Activated CD8-positive, alpha-beta memory T cell treated with anti-CD3 and anti-CD28 coated beads for 1 hour (primary cell): ENCODE data around the gene LRSAM1.
"Not testable (repeated sequence)": the region's sequence is repeated elsewhere in the genome, so short reads cannot be mapped to it uniquely, and the experiment has no call there.

Experiments used
- DNase-seq, 2 donors: peaks; one replicate each; pipeline ENCODE4 v3.0.0-alpha.2; 2020; ENCODE audit warnings: low read depth in 1 of 2; ENCODE audit errors: extremely low read depth in 1 of 2

LRSAM1 gene

GRCh38 chr9:127455324-127455992 lies 4.1 kb downstream of the LRSAM1 start:
- no peak for DNase-seq

- no peak for DNase-seq
Observed at GRCh38 chr9:127457191-127457878, 6.0 kb downstream of the LRSAM1 start.

DNA sequence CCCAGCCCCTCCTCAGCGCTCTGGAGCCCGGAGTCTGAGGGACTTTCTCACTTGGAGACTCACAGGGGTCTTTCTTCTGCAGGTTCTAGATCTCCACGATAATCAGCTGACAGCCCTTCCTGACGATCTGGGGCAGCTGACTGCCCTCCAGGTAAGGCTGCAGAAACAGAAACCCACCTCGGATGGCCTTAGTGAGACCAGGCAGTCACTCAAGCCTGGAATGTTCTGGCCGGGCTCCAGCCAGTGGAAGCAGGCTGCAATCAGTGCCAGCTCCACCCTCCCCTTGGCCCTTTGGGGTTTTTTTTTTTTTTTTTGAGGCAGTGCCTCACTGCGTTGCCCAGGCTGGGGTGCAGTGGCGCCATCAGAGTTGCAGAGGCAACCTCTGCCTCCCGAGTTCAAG lies 7.6 kb downstream of the LRSAM1 start:
- DNase-seq: no peak

DNA sequence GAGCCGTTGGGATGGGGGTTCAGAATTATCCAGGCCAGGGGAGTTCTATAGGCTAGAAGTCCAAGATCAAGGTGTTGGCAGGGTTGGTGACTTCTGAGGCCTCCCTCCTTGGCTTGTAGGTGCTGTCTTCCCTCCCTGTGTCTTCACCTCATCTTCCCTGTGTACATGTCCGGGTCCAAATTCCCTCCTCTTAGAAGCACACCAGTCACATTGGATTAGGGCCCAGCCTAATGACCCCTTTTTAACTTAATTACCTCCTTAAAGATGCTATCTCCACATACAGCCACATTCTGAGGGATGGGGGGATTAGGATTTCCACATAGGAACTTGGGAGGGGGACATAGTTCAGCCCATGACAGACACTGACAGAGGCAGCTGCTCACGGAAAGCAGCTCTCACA lies 12.1 kb downstream of the LRSAM1 start:
- DNase-seq: no peak

- DNase-seq: no peak
Observed at GRCh38 chr9:127463911-127464310, 12.6 kb downstream of the LRSAM1 start.

DNA sequence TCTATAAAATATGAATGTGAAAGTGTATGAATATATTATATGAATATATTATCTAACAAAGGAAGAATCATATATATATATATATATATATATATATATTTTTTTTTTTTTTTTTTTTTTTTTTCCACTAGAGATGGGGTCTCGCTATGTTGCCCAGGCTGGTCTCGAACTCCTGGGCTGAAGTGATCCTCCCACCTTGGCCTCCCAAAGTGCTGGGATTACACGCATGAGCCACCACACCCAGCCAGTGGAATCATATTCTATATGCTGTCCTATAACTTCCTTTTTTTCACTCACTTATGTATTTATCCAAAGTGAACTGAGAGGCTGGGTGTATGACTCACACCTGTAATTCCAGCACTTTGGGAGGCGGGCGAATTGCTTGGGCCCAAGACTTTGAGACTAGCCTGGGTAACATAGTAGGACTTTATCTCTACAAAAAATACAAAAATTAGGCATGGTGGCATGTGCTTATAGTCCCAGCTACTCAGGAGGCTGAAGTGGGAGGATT lies 15.2 kb downstream of the LRSAM1 start:
- DNase-seq: not testable (repeated sequence)

DNA sequence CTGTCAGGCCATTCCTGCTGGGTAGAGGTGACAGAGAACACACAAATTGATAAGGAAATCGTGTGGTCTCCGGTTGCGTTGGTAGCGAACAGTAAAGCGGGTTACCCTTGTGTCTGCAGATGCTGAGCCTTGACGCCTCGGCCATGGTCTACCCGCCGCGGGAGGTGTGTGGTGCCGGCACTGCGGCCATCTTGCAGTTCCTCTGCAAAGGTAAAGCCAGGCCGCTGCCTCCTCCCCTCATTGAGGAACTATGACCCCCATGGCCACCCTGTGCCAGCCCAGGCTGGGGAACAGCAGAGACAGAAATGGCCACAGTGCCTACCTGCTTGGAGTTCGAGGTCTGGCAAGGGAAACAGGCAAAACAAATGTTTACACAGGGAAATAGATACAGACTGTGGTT lies 16.3 kb downstream of the LRSAM1 start:
- DNase-seq: no peak

DNA sequence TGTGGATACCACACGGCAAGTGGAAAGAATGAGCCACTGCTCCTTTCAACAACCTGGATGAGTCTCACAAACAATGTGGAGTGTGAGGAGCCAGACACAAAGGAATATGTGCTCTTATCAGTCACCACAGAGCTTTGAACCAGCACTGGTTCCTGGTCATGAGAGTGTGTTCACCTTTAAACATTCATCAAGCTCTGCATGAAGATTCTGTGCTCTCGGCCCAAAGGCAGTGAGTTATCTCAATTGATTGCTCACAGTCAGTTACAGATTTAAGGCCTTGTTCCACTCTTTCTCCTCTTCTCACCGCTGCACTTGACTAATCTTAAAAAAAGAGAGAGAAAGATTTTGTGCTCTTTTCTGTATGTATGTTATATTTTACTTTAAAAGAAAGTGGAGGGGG lies 19.4 kb downstream of the LRSAM1 start:
- no peak for DNase-seq

- DNase-seq: no peak
Observed at GRCh38 chr9:127473501-127473900, 22.2 kb downstream of the LRSAM1 start.

- no peak for DNase-seq
Observed at GRCh38 chr9:127473932-127474331, 22.6 kb downstream of the LRSAM1 start.

GRCh38 chr9:127474592-127474991 lies 23.3 kb downstream of the LRSAM1 start:
- no peak for DNase-seq

DNA sequence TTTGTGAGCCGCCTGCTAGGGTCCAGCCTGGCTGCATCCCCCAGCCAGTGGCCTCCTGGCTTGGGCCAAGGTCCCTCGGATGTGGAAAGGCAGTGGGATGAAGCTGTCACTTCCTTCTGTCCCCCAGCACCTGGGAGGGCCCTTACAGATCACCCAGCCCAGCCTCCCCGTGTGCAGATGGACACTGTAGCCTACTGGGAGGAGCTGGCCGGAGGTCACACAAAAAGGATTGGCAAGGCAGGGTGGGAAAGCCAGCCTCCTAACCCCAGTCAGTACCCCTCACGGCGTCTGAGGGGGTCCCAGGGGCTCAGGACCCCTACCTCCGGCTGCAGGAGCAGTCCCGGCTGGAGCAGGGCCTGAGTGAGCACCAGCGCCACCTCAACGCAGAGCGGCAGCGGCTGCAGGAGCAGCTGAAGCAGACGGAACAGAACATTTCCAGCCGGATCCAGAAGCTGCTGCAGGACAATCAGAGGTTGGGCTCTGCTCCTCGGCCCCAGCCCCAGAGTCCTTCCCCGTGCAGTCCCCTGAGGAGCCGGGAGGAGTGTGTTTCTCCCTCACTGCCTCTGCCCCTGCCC lies 28.3 kb downstream of the LRSAM1 start:
- DNase-seq: no peak

DNA sequence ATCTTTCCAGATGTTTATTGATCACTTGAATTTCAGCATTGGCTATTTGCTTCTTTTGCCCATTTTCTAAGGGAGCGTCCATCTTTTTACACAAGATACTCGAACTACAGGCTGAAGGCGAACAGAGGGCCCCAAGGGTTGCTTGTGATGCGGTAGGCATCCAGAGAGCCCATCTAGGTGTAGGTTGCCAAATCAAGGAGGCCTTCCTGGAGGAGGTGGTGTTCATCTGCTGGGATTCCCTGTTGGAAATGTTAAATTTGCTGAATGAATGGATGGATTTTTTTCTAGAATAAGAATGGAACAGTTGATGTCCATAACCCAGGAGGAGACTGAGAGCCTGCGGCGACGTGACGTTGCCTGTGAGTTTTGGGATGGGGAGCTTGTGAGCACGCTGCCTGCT lies 31.4 kb downstream of the LRSAM1 start:
- DNase-seq: no peak

DNA sequence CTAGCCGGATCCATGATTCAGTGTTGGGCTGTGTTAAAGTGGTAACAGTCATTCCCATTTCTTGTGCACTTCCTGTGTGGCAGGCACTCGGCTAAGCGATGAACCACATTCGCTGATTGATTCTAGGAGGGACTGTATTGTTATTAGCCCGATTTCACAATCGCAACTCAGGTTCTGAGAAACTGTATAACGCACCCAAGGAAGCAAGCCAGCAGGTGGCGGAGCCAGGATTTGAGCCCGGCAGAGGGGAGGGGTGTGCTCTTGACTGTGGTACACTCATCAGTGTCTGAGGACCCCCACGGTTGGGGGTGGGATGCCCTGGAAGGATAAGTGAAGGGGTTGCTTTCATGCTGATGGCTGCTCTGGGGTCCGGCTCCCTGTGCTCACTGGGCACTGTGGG lies 34.7 kb downstream of the LRSAM1 start:
- no peak for DNase-seq

GRCh38 chr9:127488946-127489345 lies 37.6 kb downstream of the LRSAM1 start:
- DNase-seq: no peak

DNA sequence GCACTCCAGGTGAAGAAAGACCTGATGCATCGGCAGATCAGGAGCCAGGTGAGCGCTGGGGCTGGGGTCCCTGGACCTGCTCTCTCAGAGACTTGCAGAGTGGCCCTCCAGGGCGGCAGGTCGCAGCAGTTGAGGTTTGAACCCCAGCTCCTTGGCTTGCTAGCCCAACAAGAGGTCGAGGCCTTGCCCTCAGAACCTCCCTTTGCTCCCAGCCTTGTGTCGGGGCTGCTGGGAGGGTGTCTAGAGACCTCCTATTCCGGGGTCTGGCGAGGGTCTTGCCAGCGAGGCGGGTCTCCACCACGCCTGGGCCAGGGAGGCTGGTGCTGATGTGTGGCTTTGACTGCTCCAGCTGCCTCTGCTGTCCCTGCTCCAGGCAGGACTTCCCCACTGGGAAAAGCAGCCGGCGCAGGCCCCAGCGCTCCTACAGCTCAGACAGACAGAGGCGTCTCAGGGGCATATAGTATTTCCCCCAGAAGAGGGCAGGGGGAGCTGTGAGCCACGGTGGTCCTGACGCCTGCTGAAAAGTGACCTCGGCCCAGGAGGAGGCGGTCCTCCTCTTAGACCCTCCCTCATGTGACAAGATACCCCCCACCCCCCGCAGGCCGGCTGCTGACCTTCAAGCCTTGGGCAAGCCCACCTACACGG lies 38.3 kb downstream of the LRSAM1 start:
- DNase-seq: no peak

GRCh38 chr9:127490535-127491230 lies 39.4 kb downstream of the LRSAM1 start:
- no peak for DNase-seq

- no peak for DNase-seq
Observed at GRCh38 chr9:127491516-127491915, 40.2 kb downstream of the LRSAM1 start.

DNA sequence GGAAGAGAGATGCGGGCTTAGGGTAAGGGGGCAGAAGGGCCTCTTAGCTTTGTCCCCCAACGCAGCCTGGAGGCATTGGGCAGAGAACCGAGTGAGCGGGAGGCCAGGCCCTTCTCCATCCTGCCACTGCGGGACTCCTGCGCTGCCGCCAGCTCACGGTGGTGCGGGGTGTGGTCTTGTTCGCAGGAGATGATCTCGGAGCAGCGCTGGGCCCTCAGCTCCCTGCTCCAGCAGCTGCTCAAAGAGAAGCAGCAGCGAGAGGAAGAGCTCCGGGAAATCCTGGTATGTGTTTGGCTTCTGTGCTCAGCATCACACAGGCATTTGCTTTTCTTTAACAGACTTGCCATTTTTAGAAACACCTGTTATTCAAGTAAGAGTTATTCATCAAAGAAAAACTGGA lies 41.3 kb downstream of the LRSAM1 start:
- no peak for DNase-seq

DNA sequence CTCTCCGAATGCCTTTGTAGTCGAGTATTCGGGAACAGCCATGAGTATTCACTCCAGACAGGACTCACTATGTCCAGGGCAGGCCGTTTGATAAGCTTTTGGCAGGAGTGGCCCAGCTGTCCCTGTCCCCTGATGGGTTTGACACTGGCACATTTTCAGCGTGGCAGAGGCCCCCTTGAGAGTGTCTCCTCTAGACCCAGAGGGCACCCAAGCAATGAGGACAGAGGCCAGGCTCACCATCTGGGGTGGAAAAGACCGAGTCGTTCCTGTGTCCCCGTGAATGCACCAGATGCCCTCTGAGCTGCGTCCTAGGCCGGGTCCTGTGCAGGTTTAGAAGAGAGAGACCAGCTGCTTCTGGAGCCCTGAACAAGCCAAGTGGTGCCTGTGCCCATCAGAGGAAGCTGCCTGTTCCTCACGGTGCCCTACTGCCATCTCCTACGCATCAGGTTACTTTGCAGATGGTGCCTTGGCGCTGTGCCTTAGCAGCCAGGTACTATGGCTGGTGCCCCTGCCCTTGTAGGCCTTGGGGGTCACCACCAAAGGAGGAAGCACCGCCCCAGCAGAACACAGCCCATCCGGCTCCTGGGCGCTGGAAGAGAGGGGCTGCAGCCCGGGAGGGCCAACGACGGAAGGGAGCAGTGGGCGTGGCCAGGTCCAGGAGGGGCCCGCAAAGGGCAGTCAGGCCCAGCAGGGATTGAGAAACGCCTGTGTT lies 42.4 kb downstream of the LRSAM1 start:
- no peak for DNase-seq
